Measurements from ENCODE around the gene VAPB.

DNA sequence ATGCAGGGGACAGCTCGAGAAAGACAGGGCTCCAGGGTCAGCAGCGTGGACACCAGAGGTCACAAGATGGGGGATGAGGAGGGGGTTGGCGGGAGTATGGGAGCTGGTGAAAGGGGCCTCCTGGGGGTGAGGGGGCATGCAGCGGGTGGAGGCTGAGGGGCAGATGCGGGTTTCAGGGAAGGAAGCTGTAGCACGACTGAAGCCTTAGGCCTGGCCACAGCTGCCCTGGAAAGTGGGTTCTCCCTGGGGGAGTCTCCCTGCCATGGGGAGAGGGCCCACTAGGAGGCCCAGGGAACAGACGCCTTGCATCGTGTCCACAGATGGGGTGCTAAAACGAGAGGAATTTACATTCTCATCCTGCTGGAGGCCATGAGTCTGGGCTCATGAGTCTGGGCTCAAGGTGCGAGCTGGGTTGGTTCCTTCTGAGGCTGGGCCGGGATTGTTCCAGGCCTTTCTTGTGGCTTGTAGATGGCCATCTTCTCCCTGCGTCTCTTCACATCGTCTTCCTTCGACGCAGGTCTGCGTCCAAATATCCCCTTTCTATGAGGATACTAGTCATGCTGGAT is 108.1 kb downstream of the VAPB start:
- TF ChIP-seq, protein P1, sequence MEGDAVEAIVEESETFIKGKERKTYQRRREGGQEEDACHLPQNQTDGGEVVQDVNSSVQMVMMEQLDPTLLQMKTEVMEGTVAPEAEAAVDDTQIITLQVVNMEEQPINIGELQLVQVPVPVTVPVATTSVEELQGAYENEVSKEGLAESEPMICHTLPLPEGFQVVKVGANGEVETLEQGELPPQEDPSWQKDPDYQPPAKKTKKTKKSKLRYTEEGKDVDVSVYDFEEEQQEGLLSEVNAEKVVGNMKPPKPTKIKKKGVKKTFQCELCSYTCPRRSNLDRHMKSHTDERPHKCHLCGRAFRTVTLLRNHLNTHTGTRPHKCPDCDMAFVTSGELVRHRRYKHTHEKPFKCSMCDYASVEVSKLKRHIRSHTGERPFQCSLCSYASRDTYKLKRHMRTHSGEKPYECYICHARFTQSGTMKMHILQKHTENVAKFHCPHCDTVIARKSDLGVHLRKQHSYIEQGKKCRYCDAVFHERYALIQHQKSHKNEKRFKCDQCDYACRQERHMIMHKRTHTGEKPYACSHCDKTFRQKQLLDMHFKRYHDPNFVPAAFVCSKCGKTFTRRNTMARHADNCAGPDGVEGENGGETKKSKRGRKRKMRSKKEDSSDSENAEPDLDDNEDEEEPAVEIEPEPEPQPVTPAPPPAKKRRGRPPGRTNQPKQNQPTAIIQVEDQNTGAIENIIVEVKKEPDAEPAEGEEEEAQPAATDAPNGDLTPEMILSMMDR (IDR thresholded peaks at IDR 0.05; ENCODE audit: insufficient read depth, low read depth, low read length): no peak
- no peak for TF ChIP-seq EZH2 (IDR thresholded peaks at IDR 0.05; ENCODE audit: insufficient read depth, low read length)
